Activated T-cell treated with anti-CD3 and anti-CD28 coated beads, Interleukin-2, amount 50 U/mL, for 72 hours (primary cell): ENCODE data around the gene SLC8A1. TPM values are rescaled to one million over a fixed set of nuclear protein-coding genes. Genes with fewer than 3 reads are reported as not detected.

ENCODE experiments used
- ATAC-seq, 2 donors: fragments of 150-1000 bp; cut with Tn5 transposase; replicated peaks in 1 of 2; 2 replicates each; pipeline ENCODE4 v1.10.0; 2021; ENCODE audit warnings: moderate library complexity in 2 of 2, mild to moderate bottlenecking in 1 of 2
- DNase-seq, 2 donors: peaks; one replicate each; pipeline ENCODE4 v3.0.0; 2021 to 2022; ENCODE audit warnings: mixed read lengths in 1 of 2
- H3K27ac Mint-ChIP-seq: one replicate; pipeline ENCODE4 v1.8.0; 2022; ENCODE audit warnings: mild to moderate bottlenecking, moderate library complexity, mixed read lengths
- H3K27me3 Mint-ChIP-seq: one replicate; pipeline ENCODE4 v1.8.0; 2022; ENCODE audit warnings: low read depth, mixed read lengths
- H3K36me3 Mint-ChIP-seq, 2 donors: one replicate each; pipeline ENCODE4 v1.8.0; 2022; ENCODE audit warnings: mixed read lengths in 2 of 2, mild to moderate bottlenecking in 1 of 2; ENCODE audit not compliant: insufficient read depth in 2 of 2
- H3K4me1 Mint-ChIP-seq: one replicate; pipeline ENCODE4 v1.8.0; 2022; ENCODE audit warnings: low read depth, mixed read lengths
- H3K4me3 Mint-ChIP-seq, 2 donors: one replicate each; pipeline ENCODE4 v1.8.0; 2022; ENCODE audit warnings: mild to moderate bottlenecking in 2 of 2, mixed read lengths in 2 of 2, moderate library complexity in 2 of 2
- H3K9me3 Mint-ChIP-seq, 2 donors: one replicate each; pipeline ENCODE4 v1.8.0; 2022; ENCODE audit warnings: mixed read lengths in 2 of 2
- total RNA-seq, 2 donors: library from RNA; stranded (reverse); gene quantifications; one replicate each; pipeline ENCODE4 v1.2.3, GENCODE V29; 2022

Gene SLC8A1
- total RNA-seq, 2 donors from 2014 or later, result 0.58 to 1.9 TPM

GRCh38 chr2:40405465-40405864 is 46.4 kb downstream of the SLC8A1 start:
- Mint-ChIP-seq H3K4me1 (peaks cover 21% of the 10 kb centered on the region), H3K9me3 (peaks cover 0 to 2% of the 10 kb centered on the region in 2 donors), H3K27me3 (peaks cover 1% of the 10 kb centered on the region), H3K27ac (no peak overlapping the region), H3K36me3 (no peaks in the 10 kb centered on the region), H3K4me3 (no peak overlapping the region)
- DNase-seq (no peak), ATAC-seq (no peak)

GRCh38 chr2:40404517-40404916 is 47.4 kb downstream of the SLC8A1 start:
- Mint-ChIP-seq H3K27me3 (peaks cover 8% of the 10 kb centered on the region), H3K4me3 (no peak overlapping the region), H3K9me3 (peaks cover 0 to 6% of the 10 kb centered on the region in 2 donors), H3K4me1 (peaks cover 25% of the 10 kb centered on the region), H3K27ac (no peak overlapping the region), H3K36me3 (no peaks in the 10 kb centered on the region)
- no peak for DNase-seq
- no peak for ATAC-seq

GRCh38 chr2:40403233-40403836 is 48.6 kb downstream of the SLC8A1 start:
- Mint-ChIP-seq H3K9me3 (peaks cover 0 to 6% of the 10 kb centered on the region in 2 donors), H3K4me3 (no peak overlapping the region), H3K27ac (no peak overlapping the region), H3K36me3 (no peaks in the 10 kb centered on the region), H3K4me1 (peaks cover 25% of the 10 kb centered on the region), H3K27me3 (peaks cover 8% of the 10 kb centered on the region)
- no peak for ATAC-seq
- DNase-seq, result no peak

- peak in 1 of 2 donors; percentile 21 for DNase-seq
- ATAC-seq, result peak in 1 of 2 donors; percentile 69
- H3K36me3 Mint-ChIP-seq, result no peaks in the 10 kb centered on the region
- H3K27me3 Mint-ChIP-seq, result peaks cover 8% of the 10 kb centered on the region
- peaks cover 0 to 6% of the 10 kb centered on the region in 2 donors for H3K9me3 Mint-ChIP-seq
- no peak overlapping the region for H3K27ac Mint-ChIP-seq
- no peak overlapping the region for H3K4me3 Mint-ChIP-seq
- peaks cover 25% of the 10 kb centered on the region for H3K4me1 Mint-ChIP-seq
Measured at GRCh38 chr2:40401896-40402295, 50.0 kb downstream of the SLC8A1 start.

- Mint-ChIP-seq H3K4me3 (no peak overlapping the region), H3K4me1 (peaks cover 21% of the 10 kb centered on the region), H3K27ac (no peak overlapping the region), H3K9me3 (peaks cover 0 to 6% of the 10 kb centered on the region in 2 donors), H3K27me3 (peaks cover 8% of the 10 kb centered on the region), H3K36me3 (no peaks in the 10 kb centered on the region)
- DNase-seq (no peak), ATAC-seq (no peak)
Measured at GRCh38 chr2:40400336-40400953, 51.4 kb downstream of the SLC8A1 start.

GRCh38 chr2:40397765-40398164 is 54.1 kb downstream of the SLC8A1 start:
- Mint-ChIP-seq H3K27ac (no peak overlapping the region), H3K9me3 (peaks cover 0 to 6% of the 10 kb centered on the region in 2 donors), H3K36me3 (no peaks in the 10 kb centered on the region), H3K27me3 (peaks cover 8% of the 10 kb centered on the region), H3K4me3 (no peak overlapping the region), H3K4me1 (peaks cover 20% of the 10 kb centered on the region)
- no peak for ATAC-seq
- no peak for DNase-seq

GRCh38 chr2:40396124-40396523 is 55.8 kb downstream of the SLC8A1 start:
- Mint-ChIP-seq H3K9me3 (peaks cover 0 to 4% of the 10 kb centered on the region in 2 donors), H3K36me3 (no peaks in the 10 kb centered on the region), H3K27ac (no peak overlapping the region), H3K4me1 (peaks cover 11% of the 10 kb centered on the region), H3K4me3 (no peak overlapping the region), H3K27me3 (peaks cover 8% of the 10 kb centered on the region)
- no peak for ATAC-seq
- no peak for DNase-seq

- no peak for ATAC-seq
- Mint-ChIP-seq H3K4me3 (no peak overlapping the region), H3K4me1 (peaks cover 4% of the 10 kb centered on the region), H3K27ac (no peak overlapping the region), H3K27me3 (peaks cover 6% of the 10 kb centered on the region), H3K9me3 (peaks cover 0 to 4% of the 10 kb centered on the region in 2 donors), H3K36me3 (no peaks in the 10 kb centered on the region)
- no peak for DNase-seq
Measured at GRCh38 chr2:40395169-40396073, 56.5 kb downstream of the SLC8A1 start.

GRCh38 chr2:40394597-40394996 is 57.3 kb downstream of the SLC8A1 start:
- Mint-ChIP-seq H3K27me3 (no peaks in the 10 kb centered on the region), H3K36me3 (no peaks in the 10 kb centered on the region), H3K9me3 (no peaks in the 10 kb centered on the region), H3K27ac (no peak overlapping the region), H3K4me1 (no peaks in the 10 kb centered on the region), H3K4me3 (no peak overlapping the region)
- ATAC-seq (no peak), DNase-seq (no peak)

- Mint-ChIP-seq H3K27me3 (no peaks in the 10 kb centered on the region), H3K36me3 (no peaks in the 10 kb centered on the region), H3K4me3 (no peak overlapping the region), H3K27ac (no peak overlapping the region), H3K9me3 (no peaks in the 10 kb centered on the region), H3K4me1 (no peaks in the 10 kb centered on the region)
- DNase-seq (no peak), ATAC-seq (no peak)
Measured at GRCh38 chr2:40394031-40394430, 57.9 kb downstream of the SLC8A1 start.

- Mint-ChIP-seq H3K4me1 (no peaks in the 10 kb centered on the region), H3K27ac (no peak overlapping the region), H3K27me3 (no peaks in the 10 kb centered on the region), H3K36me3 (no peaks in the 10 kb centered on the region), H3K9me3 (no peaks in the 10 kb centered on the region), H3K4me3 (no peak overlapping the region)
- no peak for DNase-seq
- no peak for ATAC-seq
Measured at GRCh38 chr2:40388161-40388560, 63.7 kb downstream of the SLC8A1 start.

GRCh38 chr2:40386177-40386576 is 65.7 kb downstream of the SLC8A1 start:
- H3K9me3 Mint-ChIP-seq, result peaks cover 5 to 6% of the 10 kb centered on the region in 2 donors
- ATAC-seq (no peak), DNase-seq (no peak)
- H3K36me3 Mint-ChIP-seq, result peaks cover 3 to 9% of the 10 kb centered on the region in 2 donors
- H3K4me3 Mint-ChIP-seq, result no peak overlapping the region
- H3K27ac Mint-ChIP-seq, result no peak overlapping the region
- H3K27me3 Mint-ChIP-seq, result no peaks in the 10 kb centered on the region
- H3K4me1 Mint-ChIP-seq, result no peaks in the 10 kb centered on the region

GRCh38 chr2:40384714-40385113 is 67.2 kb downstream of the SLC8A1 start:
- Mint-ChIP-seq H3K4me1 (no peaks in the 10 kb centered on the region), H3K9me3 (peaks cover 5 to 7% of the 10 kb centered on the region in 2 donors), H3K36me3 (peaks cover 3 to 9% of the 10 kb centered on the region in 2 donors), H3K27ac (no peak overlapping the region), H3K27me3 (no peaks in the 10 kb centered on the region), H3K4me3 (no peak overlapping the region)
- DNase-seq (no peak), ATAC-seq (no peak)
